GM19467 (cell line): Measurements from ENCODE around the gene FADS2.

Experiments used
- ATAC-seq: cut with Tn5 transposase; IDR thresholded peaks from one replicate; pipeline ENCODE4 v1.9.1; 2021; ENCODE audit warnings: mild to moderate bottlenecking, moderate library complexity; ENCODE audit not compliant: unreplicated experiment

Gene FADS2

DNA sequence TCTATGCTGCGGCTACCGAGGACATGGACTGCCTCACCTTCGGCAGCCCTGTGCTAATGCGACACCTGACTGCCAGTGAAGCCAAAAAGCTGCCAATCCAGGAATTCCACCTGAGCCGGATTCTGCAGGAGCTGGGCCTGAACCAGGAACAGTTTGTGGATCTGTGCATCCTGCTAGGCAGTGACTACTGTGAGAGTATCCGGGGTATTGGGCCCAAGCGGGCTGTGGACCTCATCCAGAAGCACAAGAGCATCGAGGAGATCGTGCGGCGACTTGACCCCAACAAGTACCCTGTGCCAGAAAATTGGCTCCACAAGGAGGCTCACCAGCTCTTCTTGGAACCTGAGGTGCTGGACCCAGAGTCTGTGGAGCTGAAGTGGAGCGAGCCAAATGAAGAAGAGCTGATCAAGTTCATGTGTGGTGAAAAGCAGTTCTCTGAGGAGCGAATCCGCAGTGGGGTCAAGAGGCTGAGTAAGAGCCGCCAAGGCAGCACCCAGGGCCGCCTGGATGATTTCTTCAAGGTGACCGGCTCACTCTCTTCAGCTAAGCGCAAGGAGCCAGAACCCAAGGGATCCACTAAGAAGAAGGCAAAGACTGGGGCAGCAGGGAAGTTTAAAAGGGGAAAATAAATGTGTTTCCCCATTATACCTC is 32.1 kb upstream of the FADS2 start:
- no peak for ATAC-seq

DNA sequence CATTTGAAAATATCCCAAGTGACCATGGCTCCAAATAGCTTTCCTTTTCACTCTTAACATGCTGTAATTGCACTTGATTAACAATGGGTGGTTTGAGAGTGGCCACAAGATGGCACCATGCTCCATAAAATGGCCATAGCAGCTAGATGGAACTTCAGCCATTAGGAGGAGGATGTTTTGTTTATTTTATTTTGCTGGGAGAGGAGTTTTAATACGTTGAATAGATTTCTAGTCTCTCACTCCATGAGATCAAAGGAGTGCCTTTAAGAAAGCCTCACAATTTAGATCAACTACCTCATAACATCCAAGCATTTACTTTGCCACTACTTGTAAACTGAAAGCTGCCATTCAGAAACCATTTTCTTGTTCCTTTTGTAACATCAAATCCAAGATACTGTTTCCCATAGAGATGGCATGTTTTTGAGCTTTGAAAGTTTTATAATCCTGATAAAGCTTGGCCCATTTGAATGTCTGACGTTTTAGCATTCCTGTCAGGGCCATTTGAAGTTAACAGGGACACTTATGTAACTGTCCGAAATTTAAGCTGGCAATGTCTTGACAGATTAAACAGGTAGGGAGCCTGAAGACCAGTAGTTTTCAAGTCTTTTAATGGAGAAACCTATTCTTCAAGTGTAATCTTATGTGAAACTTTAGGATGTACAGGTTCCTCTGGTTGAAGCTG is 30.7 kb upstream of the FADS2 start:
- no peak for ATAC-seq

GRCh38 chr11:61799665-61800284 is 28.3 kb upstream of the FADS2 start:
- ATAC-seq: no peak

- no peak for ATAC-seq
These were observed 27.5 kb upstream of the FADS2 start for GRCh38 chr11:61800331-61801281.

GRCh38 chr11:61802605-61803004 is 25.5 kb upstream of the FADS2 start:
- ATAC-seq: no peak

GRCh38 chr11:61803889-61804647 is 24.0 kb upstream of the FADS2 start:
- ATAC-seq: no peak

DNA sequence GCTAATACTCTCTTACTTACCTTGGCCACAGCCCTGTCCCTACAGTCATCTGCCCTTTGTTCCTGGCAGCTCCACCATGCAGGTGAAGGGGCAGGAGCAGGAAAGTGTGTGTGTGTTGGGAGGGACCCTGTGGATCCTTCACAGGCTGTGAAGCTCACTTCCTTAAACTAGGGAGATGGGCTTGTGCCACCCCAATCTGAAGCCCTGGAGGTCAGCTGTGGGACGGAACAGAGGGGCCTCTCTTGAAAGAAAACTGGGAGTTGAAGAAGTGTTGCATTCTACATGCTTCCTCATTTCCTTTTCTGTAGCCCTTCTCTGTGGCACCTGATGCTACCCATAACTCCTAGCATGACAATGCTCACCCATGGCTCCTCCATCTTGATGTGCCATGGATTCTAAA is 23.0 kb upstream of the FADS2 start:
- no peak for ATAC-seq

DNA sequence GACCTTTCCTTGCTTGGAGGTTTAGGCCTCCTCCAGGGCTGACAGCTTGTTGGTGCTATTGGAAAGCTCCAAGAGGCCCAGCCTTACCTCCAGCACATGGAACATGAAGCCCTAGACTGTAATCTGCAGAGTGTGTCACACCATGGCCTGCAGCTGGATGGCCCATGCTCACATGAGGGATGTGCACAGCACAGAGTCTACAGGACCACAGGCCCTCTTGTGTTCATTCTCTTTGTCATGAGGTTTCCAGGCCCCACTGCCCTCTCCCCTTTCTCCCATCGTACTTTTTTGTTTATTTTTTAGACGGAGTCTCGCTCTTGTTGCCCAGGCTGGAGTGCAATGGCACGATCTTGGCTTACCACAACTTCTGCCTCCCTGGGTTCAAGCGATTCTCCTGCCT is 21.3 kb upstream of the FADS2 start:
- no peak for ATAC-seq

GRCh38 chr11:61810671-61811175 is 17.4 kb upstream of the FADS2 start:
- no peak for ATAC-seq

DNA sequence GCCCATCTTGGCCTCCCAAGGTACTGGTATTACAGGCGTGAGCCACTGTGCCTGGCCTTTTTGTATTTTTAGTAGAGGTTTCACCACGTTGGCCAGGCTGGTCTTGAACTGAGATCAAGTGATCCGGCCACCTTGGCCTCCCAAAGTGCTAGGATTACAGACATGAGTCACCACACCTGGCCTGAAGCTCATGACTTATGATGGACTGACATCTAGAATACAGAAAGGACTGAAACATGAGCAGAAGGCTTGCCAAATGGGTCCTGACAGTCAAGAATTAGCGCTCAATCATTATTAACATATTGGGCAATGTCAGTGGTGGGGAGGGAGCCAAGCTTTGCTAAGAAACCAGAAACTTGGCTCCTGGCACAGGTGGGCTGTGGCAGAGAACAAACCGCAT is 16.3 kb upstream of the FADS2 start:
- no peak for ATAC-seq

- ATAC-seq: no peak
These were observed 15.2 kb upstream of the FADS2 start for GRCh38 chr11:61812736-61813411.

DNA sequence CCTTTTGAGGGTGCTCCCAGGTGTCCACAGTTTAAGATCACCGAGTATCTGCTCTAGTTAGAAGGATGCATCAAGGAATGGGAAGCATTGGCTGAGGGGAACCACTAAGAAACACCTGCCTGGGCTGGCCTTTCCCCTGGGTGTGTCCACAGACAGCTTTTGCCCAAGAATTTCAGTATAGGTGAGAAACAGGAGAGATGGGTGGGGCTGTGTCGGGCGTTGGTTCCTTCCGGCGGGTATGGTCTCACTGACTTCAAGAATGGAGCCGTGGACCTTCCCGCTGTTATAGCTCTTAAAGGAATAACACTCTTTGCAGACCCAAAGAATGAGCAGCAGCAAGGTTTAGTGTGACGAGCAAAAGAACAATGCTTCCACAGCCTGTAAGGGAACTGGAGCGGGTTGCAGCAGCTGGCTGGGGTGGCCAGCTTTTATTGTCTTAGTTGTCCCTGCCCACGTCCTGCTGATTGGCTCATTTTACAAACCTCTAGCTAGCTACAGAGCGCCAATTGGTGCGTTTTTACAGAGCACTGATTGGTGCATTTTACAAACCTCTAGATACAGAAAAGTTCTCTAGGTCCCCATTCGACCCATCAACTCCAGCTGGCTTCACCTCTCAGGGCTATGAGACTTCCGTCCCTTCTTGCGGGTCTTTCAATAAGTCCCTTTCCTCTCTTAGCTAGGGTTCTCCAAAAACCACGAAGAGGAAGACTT is 13.7 kb upstream of the FADS2 start:
- ATAC-seq: no peak

- peak; percentile 45 for ATAC-seq
These were observed 12.9 kb upstream of the FADS2 start for GRCh38 chr11:61814958-61815789.

- peak; percentile 26 for ATAC-seq
These were observed 12.0 kb upstream of the FADS2 start for GRCh38 chr11:61815790-61816735.

DNA sequence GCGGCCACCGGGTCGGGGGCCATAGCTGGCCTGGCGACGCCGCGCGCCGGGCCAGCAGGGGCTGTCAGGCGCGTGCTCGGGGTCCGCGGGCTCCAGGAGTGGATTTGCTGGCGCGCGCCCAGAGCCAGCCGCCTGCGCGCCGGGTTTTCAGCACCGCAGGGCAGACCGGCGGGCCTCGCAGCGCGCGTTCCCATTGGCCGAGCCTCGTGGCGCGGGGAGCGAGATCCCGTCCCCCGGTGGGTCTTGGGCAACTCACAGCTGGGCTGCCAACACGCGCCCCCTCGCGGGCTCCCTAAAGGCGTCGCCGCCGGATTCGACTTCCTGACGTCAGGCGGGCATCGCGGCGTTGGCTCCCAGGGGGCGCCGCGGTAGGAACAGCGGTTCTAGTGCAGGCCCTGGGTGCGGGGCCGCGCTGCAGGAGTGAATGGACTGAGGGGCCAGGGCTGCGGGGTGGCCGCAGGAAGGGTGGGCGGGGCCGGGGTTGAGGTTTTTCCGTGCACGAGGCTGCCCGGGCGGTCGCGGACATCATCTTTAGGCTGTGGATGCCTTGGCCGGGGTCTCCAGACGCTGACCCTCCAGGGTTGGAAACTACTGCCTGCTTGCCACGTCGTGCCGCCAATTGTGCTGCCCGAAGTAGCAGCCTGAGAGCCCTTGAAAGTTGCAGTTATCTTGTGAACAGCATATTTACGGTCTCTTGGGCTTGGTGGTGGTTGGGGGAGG is 11.2 kb upstream of the FADS2 start, which contains the start of gene FADS1:
FADS1 (minus strand) TSS at position 268 of the 720 bp plus-strand sequence; CDS start at position 194, 74 bp downstream.
- peak; percentile 49 for ATAC-seq

DNA sequence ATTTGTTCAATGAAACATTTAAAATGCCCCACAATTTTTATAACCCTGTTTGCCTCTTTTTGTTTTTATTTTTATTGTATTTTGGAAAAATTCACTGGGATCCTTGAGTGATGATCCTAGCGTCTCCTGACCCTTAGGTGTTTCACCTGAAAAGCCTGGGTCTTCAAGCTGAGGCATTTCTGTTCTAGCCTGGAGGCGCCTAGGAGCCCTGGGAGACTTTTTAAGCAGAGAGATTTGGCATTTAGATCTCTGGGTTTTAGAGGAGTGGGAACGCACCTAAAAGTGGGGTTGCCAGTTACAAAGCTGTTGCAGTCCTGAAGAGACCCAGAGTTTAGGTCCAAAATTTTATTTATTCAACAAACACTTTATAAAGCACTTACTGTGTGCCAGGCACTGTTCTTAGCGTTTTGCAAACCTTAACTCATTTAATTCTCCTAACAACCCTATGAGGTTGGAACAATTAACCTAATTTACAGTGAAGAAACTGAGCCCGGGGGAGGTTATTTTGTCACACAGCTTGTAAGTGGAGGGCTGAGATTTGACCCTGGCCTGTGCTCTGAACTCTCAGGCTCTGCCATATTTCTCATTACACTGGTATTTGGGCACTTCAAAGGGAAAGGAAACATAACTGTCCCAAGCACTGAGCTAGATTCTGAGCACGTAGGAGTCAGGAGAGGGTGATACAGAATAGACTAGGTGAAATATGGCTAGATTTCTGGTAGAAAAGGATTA is 10.5 kb upstream of the FADS2 start:
- ATAC-seq: no peak
